H9 (cell line): ENCODE results near the gene AP2M1. TPM values are rescaled to one million over a fixed set of nuclear protein-coding genes. Genes with fewer than 3 reads are reported as not detected.

Experiments used
- DNase-seq: peaks from one replicate; pipeline ENCODE4 v3.0.0-alpha.2; 2017
- H2AFZ ChIP-seq: one replicate; pipeline ENCODE4 v1.6.1; 2013; ENCODE audit warnings: mild to moderate bottlenecking, low read length, control low read depth, moderate library complexity
- H2AK5ac ChIP-seq: 2 replicates; pipeline ENCODE4 v1.6.1; 2013; ENCODE audit warnings: low read length, control low read depth, mixed read lengths; ENCODE audit not compliant: insufficient read length
- H2BK120ac ChIP-seq: one replicate; pipeline ENCODE4 v1.6.1; 2013; ENCODE audit warnings: low read depth, mild to moderate bottlenecking, low read length, control low read depth, inconsistent platforms; ENCODE audit not compliant: poor library complexity, severe bottlenecking
- H2BK12ac ChIP-seq: 2 replicates; pipeline ENCODE4 v1.6.1; 2013; ENCODE audit warnings: low read length, control low read depth, mixed read lengths, low read depth; ENCODE audit not compliant: insufficient read length
- H2BK15ac ChIP-seq: 2 replicates; pipeline ENCODE4 v1.6.1; 2013; ENCODE audit warnings: low read depth, low read length, control low read depth
- H2BK20ac ChIP-seq: one replicate; pipeline ENCODE4 v1.6.1; 2013; ENCODE audit warnings: low read depth, mild to moderate bottlenecking, low read length, control low read depth, inconsistent platforms; ENCODE audit not compliant: poor library complexity, severe bottlenecking
- H2BK5ac ChIP-seq: 2 replicates; pipeline ENCODE4 v1.6.1; 2013; ENCODE audit warnings: low read length, control low read depth, mixed read lengths; ENCODE audit not compliant: insufficient read length
- H3K14ac ChIP-seq: 2 replicates; pipeline ENCODE4 v1.6.1; 2013; ENCODE audit warnings: low read length, control low read depth; ENCODE audit not compliant: insufficient read depth
- H3K18ac ChIP-seq: 2 replicates; pipeline ENCODE4 v1.6.1; 2013; ENCODE audit warnings: low read depth, mild to moderate bottlenecking, mixed read lengths, low read length, control low read depth; ENCODE audit not compliant: insufficient read length
- H3K23ac ChIP-seq: 2 replicates; pipeline ENCODE4 v1.6.1; 2013; ENCODE audit warnings: low read length, control low read depth, mixed read lengths, low read depth; ENCODE audit not compliant: insufficient read length
- H3K23me2 ChIP-seq: 2 replicates; pipeline ENCODE4 v1.6.1; 2013; ENCODE audit warnings: low read depth, mild to moderate bottlenecking, mixed read lengths, low read length, control low read depth; ENCODE audit not compliant: insufficient read length, poor library complexity, severe bottlenecking
- H3K27ac ChIP-seq: 2 replicates; pipeline ENCODE4 v1.5.1; 2013; ENCODE audit warnings: low read length, control low read depth, mixed read lengths, low read depth; ENCODE audit not compliant: insufficient read length
- H3K27me3 ChIP-seq: 2 replicates; pipeline ENCODE4 v1.6.1; 2013; ENCODE audit warnings: low read length, control low read depth, inconsistent platforms; ENCODE audit not compliant: insufficient read depth
- H3K4ac ChIP-seq: 2 replicates; pipeline ENCODE4 v1.6.1; 2013; ENCODE audit warnings: low read depth, mild to moderate bottlenecking, control low read depth, inconsistent platforms, low read length, moderate library complexity
- H3K4me1 ChIP-seq: 2 replicates; pipeline ENCODE4 v1.6.1; 2013; ENCODE audit warnings: low read length, control low read depth, inconsistent platforms; ENCODE audit not compliant: insufficient read depth
- H3K4me2 ChIP-seq: 2 replicates; pipeline ENCODE4 v1.6.1; 2013; ENCODE audit warnings: low read length, control low read depth, mixed read lengths; ENCODE audit not compliant: insufficient read length, insufficient read depth
- H3K56ac ChIP-seq: 2 replicates; pipeline ENCODE4 v1.6.1; 2013; ENCODE audit warnings: low read depth, mild to moderate bottlenecking, mixed read lengths, low read length, control low read depth; ENCODE audit not compliant: insufficient read length
- H3K79me1 ChIP-seq: 2 replicates; pipeline ENCODE4 v1.6.1; 2013; ENCODE audit warnings: low read depth, mild to moderate bottlenecking, moderate library complexity, low read length, control low read depth, inconsistent platforms; ENCODE audit not compliant: insufficient read depth, poor library complexity, severe bottlenecking
- H3K79me2 ChIP-seq: 2 replicates; pipeline ENCODE4 v1.6.1; 2013; ENCODE audit warnings: low read length, control low read depth, inconsistent platforms; ENCODE audit not compliant: insufficient read depth
- H3K9ac ChIP-seq: 2 replicates; pipeline ENCODE4 v1.6.1; 2013; ENCODE audit warnings: low read length, control low read depth, mixed read lengths; ENCODE audit not compliant: insufficient read length; ENCODE audit errors: extremely low read depth
- H3K9me3 ChIP-seq: one replicate; pipeline ENCODE4 v1.6.1; 2013; ENCODE audit warnings: low read depth, low read length, inconsistent platforms; ENCODE audit not compliant: control insufficient read depth
- H3T11ph ChIP-seq: one replicate; pipeline ENCODE4 v1.6.1; 2013; ENCODE audit warnings: mild to moderate bottlenecking, low read length, control low read depth, inconsistent platforms
- H4K20me1 ChIP-seq: one replicate; pipeline ENCODE4 v1.6.1; 2013; ENCODE audit not compliant: control insufficient read depth, insufficient read length, insufficient read depth
- H4K5ac ChIP-seq: 2 replicates; pipeline ENCODE4 v1.6.1; 2013; ENCODE audit warnings: low read depth, mild to moderate bottlenecking, mixed read lengths, low read length, control low read depth; ENCODE audit not compliant: insufficient read length
- H4K8ac ChIP-seq: replicated peaks from 2 replicates; pipeline ENCODE4 v1.6.1; 2013; ENCODE audit warnings: low read length, control low read depth, mixed read lengths, low read depth; ENCODE audit not compliant: insufficient read length
- H4K91ac ChIP-seq: 2 replicates; pipeline ENCODE4 v1.6.1; 2013; ENCODE audit warnings: low read depth, mild to moderate bottlenecking, moderate library complexity, mixed read lengths, low read length, control low read depth; ENCODE audit not compliant: insufficient read length
- H3K27ac Mint-ChIP-seq, 3 experiments: 2 replicates in 2 of 3; 3 replicates in 1 of 3; pipeline ENCODE4 v1.8.0; 2020 to 2021; ENCODE audit warnings: mixed read lengths in 3 of 3, mild to moderate bottlenecking in 1 of 3, moderate library complexity in 1 of 3
- H3K27me3 Mint-ChIP-seq: 2 replicates; pipeline ENCODE4 v1.8.0; 2021; ENCODE audit warnings: low read depth, mild to moderate bottlenecking, moderate library complexity, mixed read lengths
- H3K36me3 Mint-ChIP-seq, 3 experiments: 2 replicates in 2 of 3; 3 replicates in 1 of 3; pipeline ENCODE4 v1.8.0; 2020 to 2021; ENCODE audit warnings: low read depth in 3 of 3, mixed read lengths in 3 of 3; ENCODE audit not compliant: insufficient read depth in 1 of 3
- H3K4me1 Mint-ChIP-seq, 2 experiments: 2 replicates each; pipeline ENCODE4 v1.8.0; 2020; ENCODE audit warnings: mixed read lengths in 2 of 2
- H3K4me3 Mint-ChIP-seq, 2 experiments: 2 replicates in 1 of 2; 3 replicates in 1 of 2; pipeline ENCODE4 v1.8.0; 2020 to 2021; ENCODE audit warnings: mild to moderate bottlenecking in 2 of 2, mixed read lengths in 2 of 2, moderate library complexity in 1 of 2
- H3K9me3 Mint-ChIP-seq, 2 experiments: 2 replicates in 1 of 2; 3 replicates in 1 of 2; pipeline ENCODE4 v1.8.0; 2020; ENCODE audit warnings: mild to moderate bottlenecking in 2 of 2, mixed read lengths in 2 of 2, moderate library complexity in 1 of 2
- CTCF ChIP-seq: fragments of 200-600 bp; sonication (generic); conservative IDR thresholded peaks from 3 replicates; pipeline ENCODE4 v1.8.0; 2021; ENCODE audit warnings: antibody characterized with exemption, mild to moderate bottlenecking
- WGBS: extraction: QIAGEN DNeasy Blood & Tissue Kit; methylation state at CpG from one replicate; pipeline ENCODE4 v1.1.7; 2013; ENCODE audit warnings: missing lambda C conversion rate, low lambda C conversion rate, mixed read lengths; ENCODE audit not compliant: insufficient read length; ENCODE audit errors: extremely low coverage; 5-methylcytosine and 5-hydroxymethylcytosine counted together
- total RNA-seq: library from RNA; stranded (reverse); gene quantifications from 2 replicates; pipeline ENCODE4 v1.2.1, GENCODE V29; 2021

Gene AP2M1
- total RNA-seq, 1 experiment from 2014 or later = 443 TPM

GRCh38 chr3:184189421-184189820, 14.8 kb downstream of the AP2M1 start:
- H4K91ac ChIP-seq = no peak overlapping the region
- TF ChIP-seq CTCF = no peak
- H3T11ph ChIP-seq = no peak overlapping the region
- H4K5ac ChIP-seq = no peak overlapping the region
- no CpG with 5 or more reads among the region's 13 CpGs for WGBS
- H2BK12ac ChIP-seq = no peak overlapping the region
- peaks cover 1% of the 10 kb centered on the region; the same call in 1 of the 2 replicates for H3K27me3 Mint-ChIP-seq
- no peak overlapping the region for H2BK120ac ChIP-seq
- H3K4ac ChIP-seq = no peak overlapping the region
- no peak for DNase-seq
- no peaks in the 10 kb centered on the region for H3K9me3 ChIP-seq
- H2AK5ac ChIP-seq = no peak overlapping the region
- no peak overlapping the region for H3K9ac ChIP-seq
- H2BK20ac ChIP-seq = no peak overlapping the region
- no peak overlapping the region for H3K4me3 Mint-ChIP-seq
- no peak overlapping the region for H2BK15ac ChIP-seq
- no peak overlapping the region for H3K27ac ChIP-seq
- peaks cover 20 to 21% of the 10 kb centered on the region in 2 experiments for H3K4me1 Mint-ChIP-seq
- H4K20me1 ChIP-seq = no peaks in the 10 kb centered on the region
- H3K27ac Mint-ChIP-seq = no peak overlapping the region
- no peak overlapping the region for H2AFZ ChIP-seq
- H2BK5ac ChIP-seq = no peak overlapping the region
- no peak overlapping the region for H3K18ac ChIP-seq
- H3K56ac ChIP-seq = no peak overlapping the region
- no peak overlapping the region for H4K8ac ChIP-seq
- no peaks in the 10 kb centered on the region for H3K4me1 ChIP-seq
- no peaks in the 10 kb centered on the region; a peak in 1 of 5 replicates for H3K9me3 Mint-ChIP-seq
- H3K79me2 ChIP-seq = peaks cover 5% of the 10 kb centered on the region; the same call in 1 of the 2 replicates
- H3K23ac ChIP-seq = no peak overlapping the region
- peaks cover 45 to 76% (median 65%) of the 10 kb centered on the region in 3 experiments for H3K36me3 Mint-ChIP-seq
- peaks cover 5% of the 10 kb centered on the region for H3K79me1 ChIP-seq
- peaks cover 14% of the 10 kb centered on the region for H3K23me2 ChIP-seq
- no peaks in the 10 kb centered on the region for H3K27me3 ChIP-seq
- no peak overlapping the region for H3K4me2 ChIP-seq
- H3K14ac ChIP-seq = no peak overlapping the region
